ENCODE measurements around the gene ZIC5.

- TF ChIP-seq CTCF (IDR thresholded peaks at IDR 0.05) (no peak), POLR2A (IDR thresholded peaks at IDR 0.05) (no peak)
Observed at GRCh38 chr13:100014621-100015020, 43.1 kb upstream of the ZIC5 start.
